Vagina (tissue), 2 donors: ENCODE data around the gene TGIF1. TPM values are rescaled to one million over a fixed set of nuclear protein-coding genes. Genes with fewer than 3 reads are reported as not detected.

Experiments
- DNase-seq, 2 donors: peaks; one replicate each; pipeline ENCODE4 v3.0.0-alpha.2; 2017; ENCODE audit errors: extremely low spot score in 2 of 2
- H3K27ac ChIP-seq: fragments of 200-600 bp; sonication (generic); one replicate; pipeline ENCODE4 v1.5.1; 2019
- H3K27me3 ChIP-seq: fragments of 200-600 bp; sonication (generic); one replicate; pipeline ENCODE4 v1.5.1; 2019
- H3K36me3 ChIP-seq, 2 donors: fragments of 200-600 bp; sonication (generic); one replicate each; pipeline ENCODE4 v1.5.1; 2017 to 2019
- H3K4me1 ChIP-seq: fragments of 200-600 bp; sonication (generic); one replicate; pipeline ENCODE4 v1.5.1; 2019
- H3K4me3 ChIP-seq, 2 donors: fragments of 200-600 bp; sonication (generic); 1 replicate in 1 of 2; 2 replicates in 1 of 2; pipeline ENCODE4 v1.5.1; 2016 to 2019
- H3K9me3 ChIP-seq: fragments of 200-600 bp; sonication (generic); one replicate; pipeline ENCODE4 v1.5.1; 2019
- CTCF ChIP-seq, 3 experiments: fragments of 450-650 bp in 2 of 3; fragments of 200-600 bp in 1 of 3; sonication (generic) in 1 of 3; IDR thresholded peaks; one replicate each; pipeline ENCODE4 v1.5.1; 2017 to 2019; ENCODE audit warnings: antibody characterized with exemption in 3 of 3, mild to moderate bottlenecking in 2 of 3, moderate library complexity in 2 of 3
- POLR2A ChIP-seq, 2 donors: fragments of 450-650 bp; IDR thresholded peaks; one replicate each; pipeline ENCODE4 v1.6.1; 2017; ENCODE audit warnings: antibody characterized with exemption in 2 of 2, mild to moderate bottlenecking in 2 of 2, moderate library complexity in 2 of 2
- POLR2AphosphoS5 ChIP-seq, 2 donors: sonication (generic); formaldehyde crosslinking; IDR thresholded peaks; one replicate each; pipeline ENCODE4 v1.9.0; 2017; ENCODE audit warnings: antibody characterized with exemption in 2 of 2, mild to moderate bottlenecking in 2 of 2, low read depth in 1 of 2; ENCODE audit not compliant: insufficient read depth in 1 of 2
- intact Hi-C: fragments of 100-400 bp; cut with DNase I; formaldehyde crosslinking; loops from one replicate; pipeline ENCODE4 v1.15.1; 2023
- total RNA-seq: library from RNA; depleted of rRNA; stranded (reverse); fragments of >200 nt; gene quantifications from one replicate; pipeline ENCODE4 v1.2.3, GENCODE V29; 2016

The TGIF1 gene
- total RNA-seq, 1 donor from 2014 or later, result 60.9 TPM

- H3K9me3 ChIP-seq, result no peaks in the 10 kb centered on the region
- no peaks in the 10 kb centered on the region for H3K27me3 ChIP-seq
- peaks cover 0 to 12% of the 10 kb centered on the region in 2 donors for H3K36me3 ChIP-seq
- H3K27ac ChIP-seq, result peak overlapping the region; percentile 99
- H3K4me3 ChIP-seq, result peak overlapping the region; percentile 74 to 89
- DNase-seq, result no peak
- intact Hi-C loops, result no loop called here
- peaks cover 43% of the 10 kb centered on the region for H3K4me1 ChIP-seq
- peak in 1 of 2 donors; percentile 37 for TF ChIP-seq POLR2AphosphoS5 (IDR thresholded peaks at IDR 0.05; ENCODE audit: insufficient read depth in 1 of 2, low read depth in 1 of 2)
- peak in 1 of 2 donors; percentile 56 for TF ChIP-seq POLR2A (IDR thresholded peaks at IDR 0.05)
- TF ChIP-seq CTCF (IDR thresholded peaks at IDR 0.05), result no peak
Observed at GRCh38 chr18:3451989-3452749, 2.2 kb downstream of the TGIF1 start.

- H3K36me3 ChIP-seq, result peaks cover 0 to 20% of the 10 kb centered on the region in 2 donors
- H3K9me3 ChIP-seq, result no peaks in the 10 kb centered on the region
- intact Hi-C loops, result no loop called here
- DNase-seq, result no peak
- peak overlapping the region; percentile 99 for H3K27ac ChIP-seq
- no peaks in the 10 kb centered on the region for H3K27me3 ChIP-seq
- peak overlapping the region; percentile 74 to 89 for H3K4me3 ChIP-seq
- peaks cover 50% of the 10 kb centered on the region for H3K4me1 ChIP-seq
- TF ChIP-seq POLR2AphosphoS5 (IDR thresholded peaks at IDR 0.05; ENCODE audit: insufficient read depth in 1 of 2, low read depth in 1 of 2) (no peak), CTCF (IDR thresholded peaks at IDR 0.05) (no peak), POLR2A (IDR thresholded peaks at IDR 0.05) (no peak)
Observed at GRCh38 chr18:3452750-3453539, 3.0 kb downstream of the TGIF1 start.

GRCh38 chr18:3453540-3454364 is 3.8 kb downstream of the TGIF1 start:
- TF ChIP-seq CTCF (IDR thresholded peaks at IDR 0.05), result no peak
- TF ChIP-seq POLR2A (IDR thresholded peaks at IDR 0.05), result no peak
- peak; percentile 64 to 82 for TF ChIP-seq POLR2AphosphoS5 (IDR thresholded peaks at IDR 0.05; ENCODE audit: insufficient read depth in 1 of 2, low read depth in 1 of 2)
- Histone ChIP-seq H3K4me1 (peaks cover 58% of the 10 kb centered on the region), H3K36me3 (peaks cover 0 to 27% of the 10 kb centered on the region in 2 donors), H3K4me3 (peak overlapping the region; percentile 74 to 89), H3K27ac (peak overlapping the region; percentile 99), H3K27me3 (no peaks in the 10 kb centered on the region), H3K9me3 (no peaks in the 10 kb centered on the region)
- intact Hi-C loops, result no loop called here
- DNase-seq, result peak in 1 of 2 donors; percentile 93

GRCh38 chr18:3454365-3455089 is 4.6 kb downstream of the TGIF1 start:
- TF ChIP-seq POLR2AphosphoS5 (IDR thresholded peaks at IDR 0.05; ENCODE audit: insufficient read depth in 1 of 2, low read depth in 1 of 2), result peak in 1 of 2 donors; percentile 32
- TF ChIP-seq CTCF (IDR thresholded peaks at IDR 0.05), result peak in 2 of 3 experiments; percentile 30 to 47
- no peak for TF ChIP-seq POLR2A (IDR thresholded peaks at IDR 0.05)
- H3K27ac ChIP-seq, result peak overlapping the region; percentile 99
- intact Hi-C loops, result no loop called here
- peaks cover 0 to 27% of the 10 kb centered on the region in 2 donors for H3K36me3 ChIP-seq
- no peaks in the 10 kb centered on the region for H3K27me3 ChIP-seq
- no peaks in the 10 kb centered on the region for H3K9me3 ChIP-seq
- H3K4me1 ChIP-seq, result peaks cover 66% of the 10 kb centered on the region
- DNase-seq, result no peak
- peak overlapping the region; percentile 74 to 89 for H3K4me3 ChIP-seq
